Globus pallidus (tissue), 1 donor: Measurements from ENCODE around the gene FNIP1.
"Not testable (repeated sequence)": the region's sequence is repeated elsewhere in the genome, so short reads cannot be mapped to it uniquely, and the experiment has no call there.

Source experiments
- DNase-seq: peaks from one replicate; pipeline ENCODE4 v3.0.0-alpha.2; 2015; ENCODE audit warnings: low spot score

FNIP1 gene

DNA sequence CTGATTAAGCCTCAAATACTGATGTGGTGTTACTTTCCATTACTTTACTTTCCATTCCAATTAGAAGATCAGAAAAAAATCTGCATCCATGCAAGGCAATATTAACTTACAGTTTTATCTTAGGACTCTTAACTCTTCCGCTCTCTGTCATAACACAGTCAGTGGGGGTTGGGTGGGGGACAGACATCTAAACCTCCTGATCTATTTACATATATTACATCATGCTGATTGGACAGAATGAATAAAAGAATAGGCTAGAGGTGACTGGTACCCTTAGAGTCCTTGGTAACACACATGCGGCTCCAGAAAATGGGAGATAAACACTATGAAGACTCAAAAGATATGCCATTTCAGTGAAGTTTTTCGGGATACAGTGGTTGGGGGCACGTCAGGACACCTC, 189.4 kb downstream of the FNIP1 start:
- no peak for DNase-seq

DNA sequence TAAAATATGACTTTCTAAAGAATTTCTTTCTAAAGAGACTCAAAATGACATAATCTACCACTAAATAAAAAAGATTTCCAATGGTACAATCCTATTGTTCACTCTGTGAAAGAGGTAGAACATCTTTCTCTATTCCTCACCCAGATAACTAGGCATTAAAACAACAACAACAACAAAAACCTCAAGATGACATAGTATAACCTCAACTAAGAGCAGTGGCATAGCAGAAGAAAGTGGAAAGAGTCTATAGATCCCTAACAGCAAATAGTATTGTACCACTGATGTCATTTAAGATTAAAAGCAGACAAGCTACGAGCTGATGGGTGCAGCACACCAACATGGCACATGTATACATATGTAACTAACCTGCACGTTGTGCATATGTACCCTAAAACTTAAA, 191.7 kb downstream of the FNIP1 start:
- DNase-seq = no peak

DNA sequence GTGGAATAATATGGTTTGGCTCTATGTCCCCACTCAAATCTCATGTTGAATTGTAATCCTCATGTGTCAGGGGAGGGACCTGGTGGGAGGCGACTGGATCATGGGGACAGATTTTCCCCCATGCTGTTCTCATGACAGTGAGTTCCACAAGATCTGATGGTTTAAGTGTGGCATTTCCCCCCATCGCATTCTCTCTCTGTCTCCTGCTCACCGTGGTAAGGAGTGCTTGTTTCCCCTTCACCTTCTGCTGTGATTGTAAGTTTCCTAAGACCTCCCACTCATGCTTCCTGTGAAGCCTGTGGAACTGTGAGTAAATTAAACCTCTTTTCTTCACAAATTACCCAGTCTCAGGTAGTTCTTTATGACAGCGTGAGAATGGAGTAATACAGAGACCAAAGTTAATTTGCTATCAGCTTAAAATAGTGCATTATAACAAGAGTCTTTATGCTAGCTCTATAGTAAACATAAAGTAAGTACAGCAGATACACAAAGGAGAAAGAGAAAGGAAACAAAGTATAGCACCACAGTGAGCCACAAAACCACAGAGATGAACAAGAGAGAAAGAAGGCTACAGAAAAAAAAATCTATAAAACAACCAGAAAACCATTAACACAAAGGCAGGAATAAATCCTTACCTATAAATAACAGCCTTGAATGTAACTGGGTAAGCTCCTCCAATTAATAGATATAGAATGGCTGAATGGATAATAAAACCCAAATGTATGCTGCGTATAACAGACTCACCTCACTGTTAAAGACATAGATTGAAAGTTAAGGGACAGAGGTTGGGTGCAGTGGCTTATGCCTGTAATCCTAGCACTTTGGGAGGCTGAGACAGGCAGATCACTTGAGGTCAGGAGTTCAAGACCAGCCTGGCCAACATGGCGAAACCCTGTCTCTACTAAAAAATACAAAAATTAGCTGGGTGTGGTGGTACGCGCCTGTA, 201.5 kb downstream of the FNIP1 start:
- no peak for DNase-seq

DNA sequence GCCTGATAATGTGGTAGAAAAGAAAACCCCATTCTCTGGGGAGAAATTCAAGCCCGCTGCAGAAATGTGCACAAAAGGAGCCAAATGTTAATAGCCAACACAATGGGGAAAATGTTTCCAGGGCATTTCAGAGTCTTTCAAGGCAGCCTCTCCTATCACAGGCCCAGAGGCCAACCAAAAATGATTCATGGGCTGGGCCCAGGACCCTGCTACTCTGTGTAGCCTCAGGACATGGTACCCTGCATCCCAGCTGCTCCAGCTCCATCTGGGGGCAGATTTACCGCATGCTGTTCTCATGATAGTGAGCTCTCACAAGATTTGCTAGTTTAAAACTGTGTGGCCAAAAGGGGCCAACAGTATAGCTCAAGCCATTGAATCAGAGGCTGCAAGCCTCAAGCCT, 202.9 kb downstream of the FNIP1 start:
- no peak for DNase-seq

DNA sequence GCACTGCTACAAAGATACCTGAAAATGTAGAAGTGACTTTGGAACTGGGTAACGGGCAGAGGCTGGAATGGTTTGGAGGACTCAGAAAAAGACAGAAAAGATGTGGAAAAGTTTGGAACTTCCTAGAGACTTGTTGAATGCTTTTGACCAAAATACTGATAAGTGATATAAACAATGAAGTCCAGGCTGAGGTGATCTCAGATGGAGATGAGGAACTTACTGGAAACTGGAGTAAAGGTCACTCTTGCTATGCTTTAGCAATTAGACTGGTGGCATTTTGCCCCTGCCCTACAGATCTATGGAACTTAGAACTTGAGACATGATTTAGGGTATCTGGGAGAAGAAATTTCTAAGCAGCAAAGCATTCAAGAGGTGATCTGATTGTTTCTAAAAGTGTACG, 203.4 kb downstream of the FNIP1 start:
- DNase-seq = not testable (repeated sequence)
